HG02973 (cell line): Measurements from ENCODE around the gene GLYAT.
A peak's percentile ranks its signal among the peaks of the same experiment; 100 is the strongest.
"Not testable (repeated sequence)": the region's sequence is repeated elsewhere in the genome, so short reads cannot be mapped to it uniquely, and the experiment has no call there.

ENCODE experiments used
- ATAC-seq: cut with Tn5 transposase; IDR thresholded peaks from one replicate; pipeline ENCODE4 v1.9.1; 2021; ENCODE audit warnings: moderate library complexity; ENCODE audit not compliant: unreplicated experiment

GLYAT gene

GRCh38 chr11:58744988-58745704, 13.4 kb upstream of the GLYAT start:
- ATAC-seq = no peak

GRCh38 chr11:58742981-58743880, 11.5 kb upstream of the GLYAT start:
- no peak for ATAC-seq

GRCh38 chr11:58742140-58742539, 10.4 kb upstream of the GLYAT start:
- ATAC-seq = peak; percentile 76

GRCh38 chr11:58741127-58741526, 9.4 kb upstream of the GLYAT start:
- ATAC-seq = no peak

- ATAC-seq = no peak
Observed at GRCh38 chr11:58740447-58740846, 8.7 kb upstream of the GLYAT start.

- no peak for ATAC-seq
Observed at GRCh38 chr11:58739725-58740430, 8.1 kb upstream of the GLYAT start.

GRCh38 chr11:58734681-58735490, 3.1 kb upstream of the GLYAT start:
- no peak for ATAC-seq

GRCh38 chr11:58730507-58731089, 1.1 kb downstream of the GLYAT start:
- ATAC-seq = no peak

GRCh38 chr11:58727415-58727797, 4.3 kb downstream of the GLYAT start:
- no peak for ATAC-seq

- ATAC-seq = no peak
Observed at GRCh38 chr11:58726737-58727414, 4.9 kb downstream of the GLYAT start.

GRCh38 chr11:58719406-58720117, 12.2 kb downstream of the GLYAT start:
- ATAC-seq = no peak

GRCh38 chr11:58712531-58712930, 19.2 kb downstream of the GLYAT start:
- no peak for ATAC-seq

GRCh38 chr11:58711832-58712231, 19.9 kb downstream of the GLYAT start:
- ATAC-seq = no peak

- no peak for ATAC-seq
Observed at GRCh38 chr11:58707767-58708166, 24.0 kb downstream of the GLYAT start.

- not testable (repeated sequence) for ATAC-seq
Observed at GRCh38 chr11:58696825-58697224, 34.9 kb downstream of the GLYAT start.

- no peak for ATAC-seq
Observed at GRCh38 chr11:58693026-58693425, 38.7 kb downstream of the GLYAT start.

GRCh38 chr11:58691675-58692074, 40.1 kb downstream of the GLYAT start:
- ATAC-seq = no peak

GRCh38 chr11:58688789-58689503, 42.8 kb downstream of the GLYAT start:
- no peak for ATAC-seq
